ENCODE results near the gene UBA1.

The UBA1 gene

GRCh38 chrX:47170861-47171692 lies 22.6 kb upstream of the UBA1 start:
- DNase-seq = no peak

- DNase-seq = no peak
Measured at GRCh38 chrX:47171996-47172395, 21.6 kb upstream of the UBA1 start.

- DNase-seq = no peak
Measured at GRCh38 chrX:47172549-47172948, 21.1 kb upstream of the UBA1 start.

GRCh38 chrX:47172971-47173792 lies 20.4 kb upstream of the UBA1 start:
- no peak for DNase-seq

GRCh38 chrX:47174376-47174775 lies 19.3 kb upstream of the UBA1 start:
- no peak for DNase-seq

GRCh38 chrX:47174846-47175587 lies 18.6 kb upstream of the UBA1 start:
- no peak for DNase-seq

- DNase-seq = no peak
Measured at GRCh38 chrX:47175588-47175980, 18.0 kb upstream of the UBA1 start.

GRCh38 chrX:47176101-47176740 lies 17.4 kb upstream of the UBA1 start:
- no peak for DNase-seq

GRCh38 chrX:47177079-47177478 lies 16.6 kb upstream of the UBA1 start:
- DNase-seq = no peak

GRCh38 chrX:47178337-47178736 lies 15.3 kb upstream of the UBA1 start:
- no peak for DNase-seq

- DNase-seq = no peak
Measured at GRCh38 chrX:47179221-47179927, 14.3 kb upstream of the UBA1 start.

- no peak for DNase-seq
Measured at GRCh38 chrX:47179928-47180255, 13.7 kb upstream of the UBA1 start.

GRCh38 chrX:47180346-47180745 lies 13.3 kb upstream of the UBA1 start:
- DNase-seq = no peak

GRCh38 chrX:47181301-47181700 lies 12.3 kb upstream of the UBA1 start:
- no peak for DNase-seq

GRCh38 chrX:47182106-47182700 lies 11.4 kb upstream of the UBA1 start:
- DNase-seq = no peak

GRCh38 chrX:47184486-47184885 lies 9.1 kb upstream of the UBA1 start:
- no peak for DNase-seq

GRCh38 chrX:47185241-47185640 lies 8.4 kb upstream of the UBA1 start:
- DNase-seq = no peak

- DNase-seq = no peak
Measured at GRCh38 chrX:47186096-47186740, 7.4 kb upstream of the UBA1 start.

GRCh38 chrX:47187106-47187677 lies 6.4 kb upstream of the UBA1 start:
- DNase-seq = no peak

GRCh38 chrX:47189906-47190305 lies 3.7 kb upstream of the UBA1 start:
- DNase-seq = no peak
